HG02981 (cell line): Measurements from ENCODE around the gene HSPG2.
"Not testable (repeated sequence)": the region's sequence is repeated elsewhere in the genome, so short reads cannot be mapped to it uniquely, and the experiment has no call there.

Source experiments
- ATAC-seq: cut with Tn5 transposase; IDR thresholded peaks from one replicate; pipeline ENCODE4 v1.9.1; 2021; ENCODE audit warnings: mild to moderate bottlenecking, moderate library complexity; ENCODE audit not compliant: unreplicated experiment

Gene HSPG2

DNA sequence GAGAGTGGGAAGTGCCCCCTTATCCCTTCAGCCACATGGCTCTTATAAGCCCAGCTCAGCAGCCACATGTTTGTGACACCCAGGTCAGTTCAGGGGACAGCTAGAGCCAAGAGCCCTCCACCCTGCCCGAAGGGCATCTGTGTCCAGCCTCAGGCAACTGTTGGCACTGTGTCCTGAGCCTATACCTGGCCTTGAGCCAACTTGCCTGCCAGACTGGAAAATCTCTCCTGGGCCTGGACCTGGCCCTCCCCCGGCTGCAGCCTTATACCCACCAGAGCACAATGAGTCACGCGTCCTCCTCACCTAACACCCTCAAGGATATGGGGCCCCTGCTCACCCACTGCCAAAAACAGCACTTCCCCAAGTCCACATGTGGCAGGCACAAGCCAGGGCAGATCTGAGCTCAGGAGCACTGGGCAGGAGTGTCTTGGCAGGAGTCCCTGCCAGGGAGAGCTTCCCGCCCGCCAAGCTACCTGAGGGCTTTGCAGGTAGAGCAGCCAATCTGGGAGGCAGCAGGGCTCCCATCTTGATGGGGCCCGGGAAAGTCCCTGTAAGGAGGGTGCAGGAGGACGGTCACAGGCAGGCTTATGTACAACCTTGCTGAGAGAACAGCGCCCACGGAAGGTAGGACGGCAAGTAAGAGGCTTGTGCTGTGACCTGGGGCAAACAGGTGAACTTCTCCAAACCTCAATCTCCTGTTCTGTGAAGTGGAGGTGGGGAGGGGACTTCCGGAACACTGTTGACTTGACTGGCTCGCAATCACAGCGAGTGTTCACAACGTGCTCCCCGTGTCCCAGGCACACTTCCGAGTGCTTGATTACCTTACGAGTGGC is 19.8 kb upstream of the HSPG2 start:
- ATAC-seq, result no peak

DNA sequence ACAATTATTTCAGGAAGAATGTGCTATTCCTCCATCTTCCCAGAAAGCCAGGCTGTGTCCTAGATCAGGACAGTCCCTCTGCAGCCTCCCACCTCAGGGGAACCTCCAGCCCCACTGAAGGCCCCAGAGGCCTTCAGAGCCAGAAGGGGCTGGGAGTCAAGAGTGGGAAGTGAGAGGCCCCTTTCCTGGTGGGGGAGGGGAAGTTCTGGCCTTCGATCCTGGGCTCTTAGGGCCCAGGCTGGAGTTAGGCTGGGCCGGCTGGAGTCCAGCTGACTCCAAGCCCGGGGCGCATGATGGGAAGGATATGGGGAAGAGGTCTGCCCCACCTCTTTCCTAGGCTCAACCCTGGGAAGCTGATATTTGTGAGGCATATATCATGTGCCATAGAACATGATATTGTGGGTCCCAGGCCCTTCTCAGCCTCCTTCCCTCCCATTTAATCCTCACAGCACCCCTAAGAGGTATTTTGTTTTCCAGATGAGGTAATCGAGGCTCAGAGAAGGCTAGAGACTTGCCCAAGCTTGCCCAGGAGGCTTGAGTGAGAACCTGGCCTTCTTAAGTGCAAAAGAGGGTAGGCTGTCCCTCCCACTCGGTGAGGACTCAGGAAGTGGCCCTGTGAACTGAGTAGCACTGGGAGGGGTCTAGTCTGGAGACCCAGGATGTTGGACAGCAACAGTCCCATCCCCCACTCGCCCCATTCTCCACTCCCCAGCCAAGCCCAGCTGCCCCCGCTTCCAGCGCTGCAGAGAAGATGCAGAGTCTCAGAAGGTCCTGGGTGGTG is 18.6 kb upstream of the HSPG2 start:
- no peak for ATAC-seq

DNA sequence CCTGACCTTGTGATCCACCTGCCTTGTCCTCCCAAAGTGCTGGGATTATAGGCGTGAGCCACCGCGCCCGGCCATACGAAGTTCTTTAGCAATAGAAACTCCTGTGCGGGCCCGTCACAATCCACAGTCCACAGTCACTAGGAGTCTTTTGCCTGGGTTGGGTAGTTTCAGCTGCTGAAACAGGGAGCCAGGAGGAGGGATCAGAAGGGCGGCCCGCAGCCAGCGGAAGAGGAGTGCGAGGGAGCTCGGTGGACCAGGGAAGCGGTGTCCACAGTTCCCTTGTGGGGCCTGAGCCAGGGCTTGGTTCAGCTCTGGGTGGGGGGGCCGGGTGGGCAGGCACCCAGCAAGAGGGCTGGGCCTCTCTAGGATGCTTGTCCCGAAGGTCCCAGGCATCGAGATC is 17.9 kb upstream of the HSPG2 start:
- ATAC-seq, result no peak

DNA sequence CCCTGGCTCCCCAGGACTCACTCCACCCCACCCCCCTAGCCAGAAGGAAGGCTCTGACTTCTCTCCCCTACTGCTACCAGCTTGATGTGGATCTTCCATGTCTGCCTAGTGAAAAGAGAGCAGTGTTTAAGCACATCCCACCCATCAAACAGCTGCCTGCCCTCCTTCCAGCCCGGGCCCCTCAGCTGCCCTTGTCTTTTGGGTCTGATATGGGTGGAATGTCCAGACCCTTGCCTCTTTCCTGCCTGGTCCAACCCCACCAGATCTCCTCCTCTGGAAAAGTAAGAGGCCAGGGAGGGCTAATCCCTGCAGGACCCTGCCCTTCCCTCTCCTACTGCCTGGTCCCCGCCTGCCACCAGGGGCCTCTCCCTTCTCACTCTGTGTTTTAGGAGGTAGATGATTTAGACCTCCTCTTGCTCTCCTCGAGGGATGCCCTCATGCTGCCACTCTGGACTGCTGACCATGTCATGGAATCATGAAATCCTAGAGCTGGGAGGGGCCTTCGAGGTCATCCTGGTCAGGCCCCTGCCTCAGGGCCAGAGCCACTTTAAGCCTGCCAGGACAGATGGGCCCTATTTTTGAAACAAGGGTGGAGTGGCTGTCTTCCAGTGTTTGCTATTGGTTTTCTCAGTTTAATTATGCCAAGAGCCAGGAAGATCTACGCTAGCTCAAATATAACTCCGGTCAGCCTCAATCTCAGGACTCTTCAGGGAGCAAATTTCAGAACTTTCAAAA is 15.8 kb upstream of the HSPG2 start:
- ATAC-seq, result no peak

DNA sequence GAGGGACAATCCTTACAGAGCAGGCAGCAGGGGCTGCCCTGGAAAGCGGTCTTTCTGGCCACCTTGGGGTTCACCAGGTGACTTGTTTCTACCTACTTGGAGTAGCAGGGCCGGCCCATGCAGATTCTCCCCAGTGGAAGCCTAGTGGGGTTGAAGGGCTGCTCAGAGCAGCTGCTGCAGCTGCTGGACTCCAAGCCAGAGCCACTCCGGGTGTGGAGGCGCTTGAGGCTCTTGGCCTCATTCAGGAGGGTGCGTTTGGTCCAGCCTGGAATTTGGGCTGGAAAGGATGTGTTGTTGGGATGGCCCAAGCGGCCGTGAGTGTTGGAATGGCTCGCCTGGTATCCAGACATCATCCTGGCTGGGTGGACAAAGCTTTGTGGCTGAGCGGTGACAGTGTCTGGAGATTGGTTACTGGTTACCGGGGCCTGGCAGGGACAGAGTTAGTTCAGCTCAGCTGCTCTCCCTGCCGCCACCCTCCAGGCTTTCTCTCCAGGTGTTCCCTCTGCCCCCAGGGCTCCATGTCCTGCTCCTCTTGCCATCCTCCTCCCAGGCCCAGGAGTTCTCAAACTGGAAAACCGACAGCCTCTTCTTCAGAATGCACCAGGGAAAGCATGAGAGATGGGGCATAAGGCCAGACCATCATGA is 14.2 kb upstream of the HSPG2 start:
- no peak for ATAC-seq

DNA sequence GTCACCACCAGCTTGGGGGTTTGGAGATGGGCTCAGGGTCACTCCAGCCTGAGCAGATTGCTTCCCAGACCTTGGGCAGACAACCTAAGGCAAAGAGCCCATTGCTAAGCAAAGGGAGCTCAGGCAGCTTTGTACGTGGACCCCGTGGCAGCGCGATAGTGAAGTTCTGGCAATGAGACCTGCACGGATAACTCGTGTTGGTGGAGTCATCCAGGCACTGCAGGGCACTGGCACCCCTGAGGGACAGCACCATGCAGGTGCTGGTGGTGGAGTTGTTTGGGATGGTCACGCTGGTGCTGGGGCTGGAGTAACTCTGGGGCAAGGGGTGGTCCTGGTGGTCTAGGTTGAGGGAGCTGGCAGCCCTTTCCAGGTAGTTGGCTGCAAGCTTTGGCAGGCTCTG is 13.6 kb upstream of the HSPG2 start:
- no peak for ATAC-seq

DNA sequence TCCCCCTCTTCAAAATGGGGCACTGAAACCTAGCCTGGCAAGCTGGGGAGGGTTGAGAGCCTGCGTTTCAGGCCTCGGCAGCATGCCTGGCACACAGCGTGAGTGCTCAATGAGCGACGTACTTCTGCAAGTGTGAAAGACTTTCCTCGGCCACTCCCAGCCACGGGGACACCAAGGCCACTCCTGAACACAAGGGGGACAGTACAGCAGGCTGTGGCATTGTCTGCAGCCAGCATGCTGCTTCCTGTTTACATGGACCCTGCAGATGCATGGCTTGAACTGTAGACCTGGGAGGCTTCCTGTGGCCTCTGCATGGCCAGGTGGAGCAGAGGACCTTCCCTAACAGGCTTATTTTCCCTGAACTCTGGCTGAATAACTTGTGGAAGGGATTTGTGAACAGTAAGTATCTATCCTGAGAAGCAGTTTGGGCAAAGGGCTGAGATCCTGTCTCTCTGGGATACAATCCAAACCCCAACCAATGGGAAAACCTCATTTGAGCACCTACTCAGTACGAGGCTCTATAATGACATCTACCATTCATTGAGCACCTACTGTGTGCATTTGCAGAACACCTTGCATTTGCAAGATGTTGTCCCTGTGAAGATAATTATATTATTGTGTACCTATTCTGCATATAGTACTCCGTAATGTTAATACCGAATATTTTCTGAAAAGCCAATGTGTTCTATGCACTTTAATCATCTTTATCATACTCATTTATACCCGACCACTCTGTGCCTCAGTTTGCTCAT is 9.9 kb upstream of the HSPG2 start:
- no peak for ATAC-seq

DNA sequence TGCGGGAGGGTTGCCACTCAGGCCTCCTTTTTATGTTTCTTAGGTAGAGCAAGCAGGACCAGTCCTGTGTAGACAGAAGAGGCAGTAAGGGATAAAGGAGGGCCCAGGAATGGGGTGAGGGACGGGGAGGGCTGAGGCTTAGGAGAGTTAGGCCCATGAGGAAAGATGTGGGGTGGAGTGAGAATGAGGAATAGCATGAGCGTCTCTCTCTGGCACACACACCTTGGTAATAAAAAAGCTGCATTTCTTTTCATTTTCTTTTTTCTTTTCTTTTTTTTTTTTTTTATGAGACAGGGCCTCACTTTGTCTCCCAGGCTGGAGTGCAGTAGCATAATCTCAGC is 7.6 kb upstream of the HSPG2 start:
- no peak for ATAC-seq

DNA sequence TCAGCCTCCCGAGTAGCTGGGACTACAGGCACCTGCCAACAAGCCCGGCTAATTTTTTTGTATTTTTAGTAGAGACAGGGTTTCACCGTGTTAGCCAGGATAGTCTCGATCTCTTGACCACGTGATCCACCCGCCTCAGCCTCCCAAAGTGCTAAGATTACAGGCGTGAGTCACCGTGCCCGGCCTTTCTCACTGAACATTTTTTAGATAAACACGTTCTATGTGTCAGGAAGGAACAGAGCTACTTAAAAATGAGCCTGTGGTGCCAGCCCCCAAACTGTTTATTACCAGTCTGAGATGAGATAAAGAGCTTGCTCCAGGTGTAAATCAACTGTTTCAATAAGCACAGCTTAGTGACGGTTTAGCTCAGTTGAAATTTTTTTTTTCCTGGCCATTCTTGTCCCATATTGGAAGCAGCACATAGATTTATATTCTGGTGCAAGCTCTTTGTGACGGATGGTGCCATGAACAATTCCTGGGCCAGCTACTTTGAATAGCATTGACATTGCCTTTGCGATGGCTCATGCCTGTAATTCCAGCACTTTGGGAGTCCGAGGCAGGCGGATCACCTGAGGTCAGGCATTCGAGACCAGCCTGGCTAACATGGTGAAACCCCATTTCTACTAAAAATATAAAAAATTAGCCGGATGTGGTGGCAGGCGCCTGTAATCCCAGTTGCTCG is 6.0 kb upstream of the HSPG2 start:
- ATAC-seq, result not testable (repeated sequence)

DNA sequence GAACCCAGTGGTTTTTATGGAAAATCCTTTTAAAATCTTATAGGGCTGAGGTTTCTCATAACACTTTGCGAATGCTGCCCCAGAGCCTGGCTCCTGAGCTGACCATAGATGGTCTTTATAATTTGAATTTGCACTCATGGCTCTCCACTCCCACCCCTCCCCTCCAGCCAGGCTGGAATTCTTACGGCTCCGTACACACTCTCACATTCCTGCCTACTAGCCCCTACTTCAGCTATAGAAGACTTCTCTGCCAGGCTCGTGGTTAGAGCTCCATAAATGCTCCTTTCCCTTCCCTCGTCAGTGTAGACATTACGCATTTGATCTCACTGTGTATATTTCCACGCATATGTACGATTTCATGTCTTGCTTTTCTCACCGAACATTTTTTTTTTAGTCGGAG is 5.4 kb upstream of the HSPG2 start:
- no peak for ATAC-seq

DNA sequence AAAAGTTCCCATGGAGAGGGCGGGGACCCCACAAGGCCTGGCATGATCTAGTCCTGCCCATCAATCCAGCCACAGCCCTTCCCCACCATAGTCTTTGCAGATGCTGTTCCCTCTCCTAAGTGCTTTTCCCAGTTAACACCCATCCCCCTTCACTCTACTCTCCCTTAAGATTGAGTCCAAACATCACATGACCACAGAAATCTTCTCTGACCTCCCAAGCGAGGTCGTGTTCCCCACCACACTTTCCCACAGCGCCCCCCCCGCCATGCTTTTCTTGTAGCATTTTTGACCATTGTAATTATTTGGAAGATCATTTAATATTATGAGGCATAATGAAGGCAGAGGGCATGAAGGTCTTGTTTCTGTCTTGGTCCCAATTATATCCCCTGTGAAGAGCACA is 4.3 kb upstream of the HSPG2 start:
- ATAC-seq, result no peak

DNA sequence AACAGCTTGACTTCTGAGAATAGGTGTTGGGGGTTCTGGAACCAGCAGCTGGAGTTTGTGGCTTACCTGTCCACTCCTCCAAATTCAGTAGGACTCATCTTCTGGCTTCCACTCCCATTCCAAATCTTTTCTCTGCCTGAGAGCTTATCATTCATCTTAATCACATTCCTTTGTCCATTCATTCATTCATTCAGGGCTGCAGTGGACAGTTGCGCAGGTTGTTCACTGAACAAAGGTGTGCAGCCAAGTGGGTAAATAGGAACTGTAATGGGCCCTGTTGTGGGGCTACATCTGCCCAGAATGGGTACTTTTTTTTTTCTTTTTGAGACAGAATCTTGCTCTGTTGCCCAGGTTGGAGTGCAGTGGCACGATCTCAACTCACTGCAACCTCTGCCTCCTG is 3.4 kb upstream of the HSPG2 start:
- no peak for ATAC-seq

DNA sequence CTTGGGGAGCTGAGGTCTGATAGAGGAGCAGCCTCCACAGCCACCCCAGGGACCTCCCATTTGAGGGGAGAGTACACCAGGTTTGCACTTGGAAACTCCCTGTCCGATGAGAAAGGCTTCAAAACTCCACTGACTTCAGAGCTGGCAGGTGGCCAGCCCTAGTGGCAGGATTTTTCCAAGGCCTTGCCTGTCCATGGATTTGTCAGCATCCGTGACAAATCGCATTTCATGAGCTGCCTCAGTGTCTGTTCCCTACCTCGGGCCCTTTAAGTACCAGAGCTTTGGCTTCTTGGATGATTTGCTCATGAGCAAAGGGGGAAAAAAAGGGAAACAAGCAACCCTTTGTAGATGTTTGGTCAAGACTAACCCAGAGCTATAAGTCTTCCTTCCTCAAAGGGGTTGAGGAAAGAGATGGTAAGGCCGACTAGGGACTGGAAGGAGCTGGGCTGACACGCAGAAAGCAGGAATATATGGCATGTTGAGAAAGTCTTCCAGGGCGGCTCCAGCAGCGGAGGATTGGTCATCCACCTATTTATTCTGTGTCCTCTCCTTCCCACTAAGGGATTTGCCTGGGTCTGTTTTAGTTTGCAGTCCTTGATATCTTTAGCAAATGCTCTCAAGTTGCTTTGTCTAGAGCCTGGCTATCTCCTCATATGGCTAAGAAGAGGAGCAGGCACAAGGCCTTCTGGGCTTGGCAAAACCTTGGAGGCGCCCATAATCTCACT is 2.7 kb upstream of the HSPG2 start:
- ATAC-seq, result no peak

DNA sequence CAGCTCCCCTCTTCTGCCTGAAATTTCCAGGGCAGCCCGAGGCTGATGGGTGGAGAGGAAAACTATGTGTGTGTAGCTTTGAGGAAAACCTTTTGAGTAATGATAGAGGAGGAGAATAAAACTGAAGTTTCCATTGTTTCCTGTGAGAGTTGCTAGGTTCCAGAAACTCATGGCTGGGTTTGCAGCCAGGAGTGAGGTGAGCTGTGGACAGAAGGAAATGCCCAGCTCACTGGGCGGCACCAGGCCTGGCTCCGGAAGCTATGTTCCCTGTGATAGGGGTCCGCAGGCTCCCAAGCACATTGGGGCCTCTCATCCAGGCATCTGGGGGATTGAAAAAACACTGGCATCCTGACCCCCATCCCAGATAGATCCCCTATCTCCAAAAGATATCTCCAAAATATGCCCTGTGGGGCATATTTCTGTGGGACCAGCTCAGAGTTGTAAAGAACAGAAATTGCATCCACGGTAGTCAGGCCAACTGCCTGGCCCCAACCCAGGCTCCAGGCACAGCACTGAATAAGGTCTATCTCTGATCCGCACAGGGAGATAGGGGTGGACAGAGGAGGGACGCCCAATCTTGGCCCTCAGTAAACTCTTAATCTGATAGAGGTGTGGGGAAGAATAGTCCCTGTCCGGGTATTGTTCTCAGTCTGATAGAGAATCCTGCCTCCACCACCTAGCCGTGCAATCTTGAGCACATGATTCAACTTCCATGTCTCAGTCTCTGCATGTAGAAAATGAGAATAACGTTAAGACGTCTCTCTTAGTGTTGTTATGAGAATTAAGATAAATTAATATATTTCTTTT is 1.8 kb upstream of the HSPG2 start:
- no peak for ATAC-seq

DNA sequence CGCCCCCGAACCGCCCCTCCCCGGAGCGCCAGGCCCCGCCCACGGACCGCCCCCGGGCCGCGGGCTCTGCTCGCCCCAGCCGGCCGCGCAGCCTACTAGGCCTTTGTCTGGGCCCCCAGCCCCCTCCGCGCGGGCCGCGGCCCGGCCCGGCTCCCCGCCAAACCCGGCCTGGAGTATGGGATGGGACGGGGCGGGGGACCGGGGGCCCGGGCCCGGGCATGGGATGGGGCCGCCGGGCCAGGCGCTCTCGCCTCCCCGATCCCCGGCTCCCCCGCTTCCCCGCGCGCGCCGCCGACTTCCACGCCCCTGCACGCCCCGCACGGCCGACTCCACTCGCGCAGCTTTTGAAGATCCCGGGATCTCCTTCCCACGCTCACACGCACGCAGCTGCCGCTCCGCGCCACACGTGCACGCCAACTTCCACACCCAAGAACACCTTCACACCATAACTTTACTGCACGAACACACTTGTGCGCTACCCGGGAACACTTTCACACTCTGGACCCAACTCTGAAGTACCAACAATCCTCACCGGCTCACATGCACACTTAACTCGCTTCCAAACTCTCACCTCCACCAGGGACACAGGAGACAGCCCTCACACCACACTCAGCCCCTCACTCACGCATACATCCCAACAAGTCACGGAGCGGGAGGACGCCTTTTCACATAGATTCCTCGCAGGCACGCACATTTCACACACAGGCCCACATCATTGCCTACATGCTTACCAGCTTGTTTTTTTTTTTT is 437 bp upstream of the HSPG2 start:
- ATAC-seq, result peak; percentile 59

DNA sequence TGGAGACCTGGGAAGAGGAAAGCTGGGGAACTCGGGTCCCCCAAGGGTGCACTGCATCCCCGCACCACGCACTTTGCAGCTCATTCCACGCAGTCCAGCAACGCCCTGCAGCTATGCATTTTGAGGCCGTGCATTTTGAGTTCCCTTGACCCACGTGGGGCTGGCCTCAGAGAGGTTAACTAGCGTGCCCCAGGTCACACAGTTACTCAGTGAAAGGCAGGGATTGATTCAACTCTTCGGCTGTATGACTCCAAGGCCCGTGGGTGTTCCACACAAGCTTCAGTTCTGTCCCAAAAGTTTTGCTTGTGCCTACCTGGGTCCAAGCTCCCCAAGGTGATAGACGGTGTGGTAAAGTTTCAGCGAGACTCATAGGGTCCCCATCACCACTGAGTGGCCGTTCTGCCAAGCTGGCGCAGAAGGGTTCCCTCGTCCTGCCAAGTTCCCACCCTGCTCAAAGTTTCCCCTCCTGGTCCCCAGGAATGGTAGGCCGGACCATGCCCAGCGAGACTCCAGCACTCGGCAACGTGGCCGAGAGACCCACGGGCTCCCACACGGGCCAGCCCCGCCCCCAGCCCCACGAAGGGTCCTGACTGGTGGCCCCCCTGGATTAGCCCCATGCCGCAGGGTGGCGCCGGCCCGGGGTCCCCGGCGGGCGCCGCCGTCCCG is 611 bp downstream of the HSPG2 start:
- ATAC-seq, result peak; percentile 8

DNA sequence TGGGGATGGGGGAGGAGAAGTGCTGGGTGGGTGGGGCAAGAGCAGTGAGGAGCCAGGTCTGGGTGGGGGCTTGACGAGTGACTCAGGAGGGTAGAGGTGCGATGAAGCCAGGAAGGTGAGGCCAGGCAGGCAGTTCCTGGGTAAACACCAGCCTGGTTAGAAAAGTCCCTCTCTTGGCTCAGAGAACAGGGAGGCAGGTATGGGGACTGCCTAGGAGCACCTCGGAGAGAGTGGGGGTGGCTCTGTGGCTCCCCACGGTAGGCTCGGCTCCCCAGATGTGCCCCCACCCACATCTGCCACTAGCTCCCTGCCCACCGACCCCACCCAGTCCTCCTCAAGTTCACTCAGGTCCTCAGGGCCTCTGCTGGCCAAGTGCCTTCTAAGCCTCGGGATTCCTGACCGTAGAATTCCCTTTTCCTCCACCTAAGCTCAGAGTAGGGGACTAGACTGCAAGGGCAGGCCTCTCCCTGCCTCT is 1.2 kb downstream of the HSPG2 start:
- ATAC-seq, result no peak
